GM23338 (cell line): Measurements from ENCODE around the gene NCAN. TPM values are rescaled to one million over a fixed set of nuclear protein-coding genes. Genes with fewer than 3 reads are reported as not detected.

Experiments used
- ATAC-seq: fragments of 200-7000 bp; cut with Tn5 transposase; 3 replicates; pipeline ENCODE4 v1.9.1; 2020
- DNase-seq: peaks from one replicate; pipeline ENCODE4 v3.0.0-alpha.2; 2015; ENCODE audit warnings: low spot score
- H2AFZ ChIP-seq: fragments of 200-600 bp; sonication (generic); 2 replicates; pipeline ENCODE4 v1.8.0; 2016; ENCODE audit warnings: antibody characterized with exemption, mild to moderate bottlenecking, moderate library complexity
- H3F3A ChIP-seq: fragments of 200-600 bp; sonication (generic); replicated peaks from 2 replicates; pipeline ENCODE4 v1.8.0; 2017; ENCODE audit warnings: antibody characterized with exemption, mixed run types, low read depth
- H3K27ac ChIP-seq: fragments of 200-600 bp; sonication (generic); 2 replicates; pipeline ENCODE4 v1.6.1; 2016; ENCODE audit warnings: low read depth
- H3K27me3 ChIP-seq: fragments of 200-600 bp; sonication (generic); 2 replicates; pipeline ENCODE4 v1.8.0; 2016; ENCODE audit warnings: mild to moderate bottlenecking, mixed run types, moderate library complexity; ENCODE audit not compliant: insufficient read depth
- H3K36me3 ChIP-seq: fragments of 200-600 bp; sonication (generic); 2 replicates; pipeline ENCODE4 v1.8.0; 2016; ENCODE audit warnings: mild to moderate bottlenecking; ENCODE audit not compliant: insufficient read depth
- H3K4me1 ChIP-seq: fragments of 200-600 bp; sonication (generic); 2 replicates; pipeline ENCODE4 v1.8.0; 2016; ENCODE audit warnings: mild to moderate bottlenecking, moderate library complexity; ENCODE audit not compliant: insufficient read depth
- H3K4me2 ChIP-seq: fragments of 200-600 bp; sonication (generic); 2 replicates; pipeline ENCODE4 v1.7.1; 2017; ENCODE audit warnings: mixed run types
- H3K4me3 ChIP-seq: fragments of 200-600 bp; sonication (generic); 2 replicates; pipeline ENCODE4 v1.6.1; 2016; ENCODE audit warnings: mixed run types
- H3K79me2 ChIP-seq: fragments of 200-600 bp; sonication (generic); replicated peaks from 2 replicates; pipeline ENCODE4 v1.8.0; 2017; ENCODE audit warnings: mild to moderate bottlenecking; ENCODE audit not compliant: insufficient read depth
- H3K9me2 ChIP-seq: fragments of 200-600 bp; sonication (generic); 2 replicates; pipeline ENCODE4 v1.8.0; 2017; ENCODE audit not compliant: insufficient read depth
- H4K20me1 ChIP-seq: fragments of 200-600 bp; sonication (generic); replicated peaks from 2 replicates; pipeline ENCODE4 v1.8.0; 2017; ENCODE audit warnings: mild to moderate bottlenecking; ENCODE audit not compliant: insufficient read depth
- H3K27ac Mint-ChIP-seq: 2 replicates; pipeline ENCODE4 v1.8.0; 2020; ENCODE audit warnings: inconsistent platforms, mild to moderate bottlenecking, moderate library complexity, mixed read lengths
- H3K27me3 Mint-ChIP-seq: 3 replicates; pipeline ENCODE4 v1.8.0; 2022; ENCODE audit warnings: low read depth, mild to moderate bottlenecking, moderate library complexity, mixed read lengths, inconsistent platforms; ENCODE audit not compliant: insufficient read depth, poor library complexity
- H3K36me3 Mint-ChIP-seq: 3 replicates; pipeline ENCODE4 v1.8.0; 2021; ENCODE audit warnings: low read depth, mild to moderate bottlenecking, inconsistent platforms, moderate library complexity, mixed read lengths
- H3K4me1 Mint-ChIP-seq: 3 replicates; pipeline ENCODE4 v1.8.0; 2020; ENCODE audit warnings: mild to moderate bottlenecking, inconsistent platforms, mixed read lengths
- H3K4me3 Mint-ChIP-seq: 3 replicates; pipeline ENCODE4 v1.8.0; 2021; ENCODE audit warnings: moderate library complexity, mild to moderate bottlenecking, inconsistent platforms, mixed read lengths
- H3K9me3 Mint-ChIP-seq: 3 replicates; pipeline ENCODE4 v1.8.0; 2020; ENCODE audit warnings: moderate library complexity, mild to moderate bottlenecking, inconsistent platforms, mixed read lengths
- CREB1 ChIP-seq: fragments of 250-450 bp; sonication (Bioruptor Pico); IDR thresholded peaks from 2 replicates; pipeline ENCODE4 v1.5.0; 2020; ENCODE audit warnings: low read depth, mild to moderate bottlenecking, moderate library complexity
- EZH2 ChIP-seq: fragments of 200-600 bp; sonication (generic); IDR thresholded peaks from one replicate; pipeline ENCODE4 v1.8.0; 2017; ENCODE audit warnings: antibody characterized with exemption, mild to moderate bottlenecking, low read depth; ENCODE audit not compliant: unreplicated experiment
- EZH2phosphoT487 ChIP-seq: fragments of 200-600 bp; sonication (generic); IDR thresholded peaks from one replicate; pipeline ENCODE4 v1.8.1; 2018; ENCODE audit warnings: antibody characterized with exemption; ENCODE audit not compliant: unreplicated experiment
- JUNB ChIP-seq: IDR thresholded peaks from one replicate; pipeline ENCODE4 v1.6.1; 2016; ENCODE audit warnings: antibody characterized with exemption; ENCODE audit not compliant: unreplicated experiment
- NANOG ChIP-seq: IDR thresholded peaks from 2 replicates; pipeline ENCODE4 v1.6.1; 2016; ENCODE audit warnings: antibody characterized with exemption, borderline replicate concordance
- POLR2AphosphoS5 ChIP-seq: IDR thresholded peaks from 2 replicates; pipeline ENCODE4 v1.6.1; 2016; ENCODE audit warnings: antibody characterized with exemption, low read depth
- STAT1 ChIP-seq: IDR thresholded peaks from one replicate; pipeline ENCODE4 v1.6.1; 2016; ENCODE audit warnings: antibody characterized with exemption; ENCODE audit not compliant: unreplicated experiment
- ZNF114 ChIP-seq: fragments of 250-450 bp; sonication (Bioruptor Pico); IDR thresholded peaks from 2 replicates; pipeline ENCODE4 v1.5.0; 2020; ENCODE audit warnings: mild to moderate bottlenecking, moderate library complexity
- ZNF331 ChIP-seq: fragments of 250-450 bp; sonication (Bioruptor Pico); IDR thresholded peaks from 2 replicates; pipeline ENCODE4 v1.5.0; 2020; ENCODE audit warnings: low read depth, mild to moderate bottlenecking, moderate library complexity
- polyA plus RNA-seq: library from polyadenylated mRNA; unstranded; fragments of >200 nt; fragmentation: Nextera tagmentation; extraction: Ambion mirVana; gene quantifications from 2 replicates; pipeline ENCODE4 v1.2.1, GENCODE V29; 2016
- total RNA-seq: library from RNA; depleted of rRNA; stranded (reverse); fragments of >200 nt; shearing (Covaris generic); gene quantifications from 2 replicates; pipeline ENCODE4 v1.2.3, GENCODE V29; 2014
- TF ChIP-seq, protein P1 (sequence below), 2 experiments: fragments of 200-600 bp in 1 of 2; sonication (generic) in 1 of 2; conservative IDR thresholded peaks; 2 replicates each; pipeline versions ENCODE4 v1.5.1 to v1.6.1; 2016 to 2017; ENCODE audit warnings: antibody characterized with exemption in 2 of 2, low read depth in 2 of 2, mild to moderate bottlenecking in 2 of 2, moderate library complexity in 1 of 2
- TF ChIP-seq, protein P2 (sequence below): fragments of 250-450 bp; sonication (Bioruptor Pico); IDR thresholded peaks from 2 replicates; pipeline ENCODE4 v1.5.0; 2020; ENCODE audit warnings: mild to moderate bottlenecking, moderate library complexity
- TF ChIP-seq, protein P3 (sequence below): IDR thresholded peaks from one replicate; pipeline ENCODE4 v1.6.1; 2018; ENCODE audit warnings: antibody characterized with exemption; ENCODE audit not compliant: unreplicated experiment
- TF ChIP-seq, protein P4 (sequence below): IDR thresholded peaks from 2 replicates; pipeline ENCODE4 v1.6.1; 2016; ENCODE audit warnings: antibody characterized with exemption

NCAN gene
- total and polyA plus RNA-seq, 2 experiments from 2014 or later = 1.8 to 9.4 TPM

- H3K4me3 Mint-ChIP-seq = no peak overlapping the region
- no peak overlapping the region for H3K27ac Mint-ChIP-seq
- Histone ChIP-seq H3K79me2 (no peaks in the 10 kb centered on the region), H4K20me1 (no peaks in the 10 kb centered on the region), H3K4me2 (no peak overlapping the region), H3K27ac (no peak overlapping the region), H2AFZ (no peak overlapping the region), H3K27me3 (no peaks in the 10 kb centered on the region), H3F3A (no peaks in the 10 kb centered on the region), H3K4me1 (no peaks in the 10 kb centered on the region), H3K9me2 (no peaks in the 10 kb centered on the region), H3K36me3 (peaks cover 13% of the 10 kb centered on the region), H3K4me3 (no peak overlapping the region)
- DNase-seq (no peak), ATAC-seq (no peak)
- H3K27me3 Mint-ChIP-seq = peaks cover 9% of the 10 kb centered on the region
- no peaks in the 10 kb centered on the region for H3K9me3 Mint-ChIP-seq
- H3K4me1 Mint-ChIP-seq = no peaks in the 10 kb centered on the region
- peaks cover 37% of the 10 kb centered on the region for H3K36me3 Mint-ChIP-seq
- no peak for TF ChIP-seq EZH2
- TF ChIP-seq EZH2phosphoT487 = no peak
- TF ChIP-seq CREB1 (CRISPR knock-in tag) = no peak
- TF ChIP-seq, protein P1, sequence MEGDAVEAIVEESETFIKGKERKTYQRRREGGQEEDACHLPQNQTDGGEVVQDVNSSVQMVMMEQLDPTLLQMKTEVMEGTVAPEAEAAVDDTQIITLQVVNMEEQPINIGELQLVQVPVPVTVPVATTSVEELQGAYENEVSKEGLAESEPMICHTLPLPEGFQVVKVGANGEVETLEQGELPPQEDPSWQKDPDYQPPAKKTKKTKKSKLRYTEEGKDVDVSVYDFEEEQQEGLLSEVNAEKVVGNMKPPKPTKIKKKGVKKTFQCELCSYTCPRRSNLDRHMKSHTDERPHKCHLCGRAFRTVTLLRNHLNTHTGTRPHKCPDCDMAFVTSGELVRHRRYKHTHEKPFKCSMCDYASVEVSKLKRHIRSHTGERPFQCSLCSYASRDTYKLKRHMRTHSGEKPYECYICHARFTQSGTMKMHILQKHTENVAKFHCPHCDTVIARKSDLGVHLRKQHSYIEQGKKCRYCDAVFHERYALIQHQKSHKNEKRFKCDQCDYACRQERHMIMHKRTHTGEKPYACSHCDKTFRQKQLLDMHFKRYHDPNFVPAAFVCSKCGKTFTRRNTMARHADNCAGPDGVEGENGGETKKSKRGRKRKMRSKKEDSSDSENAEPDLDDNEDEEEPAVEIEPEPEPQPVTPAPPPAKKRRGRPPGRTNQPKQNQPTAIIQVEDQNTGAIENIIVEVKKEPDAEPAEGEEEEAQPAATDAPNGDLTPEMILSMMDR (conservative IDR thresholded peaks at IDR 0.05; ENCODE audit: low read depth in 2 of 2) = no peak
- no peak for TF ChIP-seq ZNF114 (CRISPR knock-in tag)
- TF ChIP-seq, protein P2, sequence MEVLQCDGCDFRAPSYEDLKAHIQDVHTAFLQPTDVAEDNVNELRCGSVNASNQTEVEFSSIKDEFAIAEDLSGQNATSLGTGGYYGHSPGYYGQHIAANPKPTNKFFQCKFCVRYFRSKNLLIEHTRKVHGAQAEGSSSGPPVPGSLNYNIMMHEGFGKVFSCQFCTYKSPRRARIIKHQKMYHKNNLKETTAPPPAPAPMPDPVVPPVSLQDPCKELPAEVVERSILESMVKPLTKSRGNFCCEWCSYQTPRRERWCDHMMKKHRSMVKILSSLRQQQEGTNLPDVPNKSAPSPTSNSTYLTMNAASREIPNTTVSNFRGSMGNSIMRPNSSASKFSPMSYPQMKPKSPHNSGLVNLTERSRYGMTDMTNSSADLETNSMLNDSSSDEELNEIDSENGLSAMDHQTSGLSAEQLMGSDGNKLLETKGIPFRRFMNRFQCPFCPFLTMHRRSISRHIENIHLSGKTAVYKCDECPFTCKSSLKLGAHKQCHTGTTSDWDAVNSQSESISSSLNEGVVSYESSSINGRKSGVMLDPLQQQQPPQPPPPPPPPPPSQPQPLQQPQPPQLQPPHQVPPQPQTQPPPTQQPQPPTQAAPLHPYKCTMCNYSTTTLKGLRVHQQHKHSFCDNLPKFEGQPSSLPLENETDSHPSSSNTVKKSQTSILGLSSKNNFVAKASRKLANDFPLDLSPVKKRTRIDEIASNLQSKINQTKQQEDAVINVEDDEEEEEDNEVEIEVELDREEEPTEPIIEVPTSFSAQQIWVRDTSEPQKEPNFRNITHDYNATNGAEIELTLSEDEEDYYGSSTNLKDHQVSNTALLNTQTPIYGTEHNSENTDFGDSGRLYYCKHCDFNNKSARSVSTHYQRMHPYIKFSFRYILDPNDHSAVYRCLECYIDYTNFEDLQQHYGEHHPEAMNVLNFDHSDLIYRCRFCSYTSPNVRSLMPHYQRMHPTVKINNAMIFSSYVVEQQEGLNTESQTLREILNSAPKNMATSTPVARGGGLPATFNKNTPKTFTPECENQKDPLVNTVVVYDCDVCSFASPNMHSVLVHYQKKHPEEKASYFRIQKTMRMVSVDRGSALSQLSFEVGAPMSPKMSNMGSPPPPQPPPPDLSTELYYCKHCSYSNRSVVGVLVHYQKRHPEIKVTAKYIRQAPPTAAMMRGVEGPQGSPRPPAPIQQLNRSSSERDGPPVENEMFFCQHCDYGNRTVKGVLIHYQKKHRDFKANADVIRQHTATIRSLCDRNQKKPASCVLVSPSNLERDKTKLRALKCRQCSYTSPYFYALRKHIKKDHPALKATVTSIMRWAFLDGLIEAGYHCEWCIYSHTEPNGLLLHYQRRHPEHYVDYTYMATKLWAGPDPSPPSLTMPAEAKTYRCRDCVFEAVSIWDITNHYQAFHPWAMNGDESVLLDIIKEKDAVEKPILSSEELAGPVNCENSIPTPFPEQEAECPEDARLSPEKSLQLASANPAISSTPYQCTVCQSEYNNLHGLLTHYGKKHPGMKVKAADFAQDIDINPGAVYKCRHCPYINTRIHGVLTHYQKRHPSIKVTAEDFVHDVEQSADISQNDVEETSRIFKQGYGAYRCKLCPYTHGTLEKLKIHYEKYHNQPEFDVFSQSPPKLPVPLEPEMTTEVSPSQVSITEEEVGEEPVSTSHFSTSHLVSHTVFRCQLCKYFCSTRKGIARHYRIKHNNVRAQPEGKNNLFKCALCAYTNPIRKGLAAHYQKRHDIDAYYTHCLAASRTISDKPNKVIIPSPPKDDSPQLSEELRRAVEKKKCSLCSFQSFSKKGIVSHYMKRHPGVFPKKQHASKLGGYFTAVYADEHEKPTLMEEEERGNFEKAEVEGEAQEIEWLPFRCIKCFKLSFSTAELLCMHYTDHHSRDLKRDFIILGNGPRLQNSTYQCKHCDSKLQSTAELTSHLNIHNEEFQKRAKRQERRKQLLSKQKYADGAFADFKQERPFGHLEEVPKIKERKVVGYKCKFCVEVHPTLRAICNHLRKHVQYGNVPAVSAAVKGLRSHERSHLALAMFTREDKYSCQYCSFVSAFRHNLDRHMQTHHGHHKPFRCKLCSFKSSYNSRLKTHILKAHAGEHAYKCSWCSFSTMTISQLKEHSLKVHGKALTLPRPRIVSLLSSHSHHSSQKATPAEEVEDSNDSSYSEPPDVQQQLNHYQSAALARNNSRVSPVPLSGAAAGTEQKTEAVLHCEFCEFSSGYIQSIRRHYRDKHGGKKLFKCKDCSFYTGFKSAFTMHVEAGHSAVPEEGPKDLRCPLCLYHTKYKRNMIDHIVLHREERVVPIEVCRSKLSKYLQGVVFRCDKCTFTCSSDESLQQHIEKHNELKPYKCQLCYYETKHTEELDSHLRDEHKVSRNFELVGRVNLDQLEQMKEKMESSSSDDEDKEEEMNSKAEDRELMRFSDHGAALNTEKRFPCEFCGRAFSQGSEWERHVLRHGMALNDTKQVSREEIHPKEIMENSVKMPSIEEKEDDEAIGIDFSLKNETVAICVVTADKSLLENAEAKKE (CRISPR knock-in tag) = no peak
- TF ChIP-seq, protein P3, sequence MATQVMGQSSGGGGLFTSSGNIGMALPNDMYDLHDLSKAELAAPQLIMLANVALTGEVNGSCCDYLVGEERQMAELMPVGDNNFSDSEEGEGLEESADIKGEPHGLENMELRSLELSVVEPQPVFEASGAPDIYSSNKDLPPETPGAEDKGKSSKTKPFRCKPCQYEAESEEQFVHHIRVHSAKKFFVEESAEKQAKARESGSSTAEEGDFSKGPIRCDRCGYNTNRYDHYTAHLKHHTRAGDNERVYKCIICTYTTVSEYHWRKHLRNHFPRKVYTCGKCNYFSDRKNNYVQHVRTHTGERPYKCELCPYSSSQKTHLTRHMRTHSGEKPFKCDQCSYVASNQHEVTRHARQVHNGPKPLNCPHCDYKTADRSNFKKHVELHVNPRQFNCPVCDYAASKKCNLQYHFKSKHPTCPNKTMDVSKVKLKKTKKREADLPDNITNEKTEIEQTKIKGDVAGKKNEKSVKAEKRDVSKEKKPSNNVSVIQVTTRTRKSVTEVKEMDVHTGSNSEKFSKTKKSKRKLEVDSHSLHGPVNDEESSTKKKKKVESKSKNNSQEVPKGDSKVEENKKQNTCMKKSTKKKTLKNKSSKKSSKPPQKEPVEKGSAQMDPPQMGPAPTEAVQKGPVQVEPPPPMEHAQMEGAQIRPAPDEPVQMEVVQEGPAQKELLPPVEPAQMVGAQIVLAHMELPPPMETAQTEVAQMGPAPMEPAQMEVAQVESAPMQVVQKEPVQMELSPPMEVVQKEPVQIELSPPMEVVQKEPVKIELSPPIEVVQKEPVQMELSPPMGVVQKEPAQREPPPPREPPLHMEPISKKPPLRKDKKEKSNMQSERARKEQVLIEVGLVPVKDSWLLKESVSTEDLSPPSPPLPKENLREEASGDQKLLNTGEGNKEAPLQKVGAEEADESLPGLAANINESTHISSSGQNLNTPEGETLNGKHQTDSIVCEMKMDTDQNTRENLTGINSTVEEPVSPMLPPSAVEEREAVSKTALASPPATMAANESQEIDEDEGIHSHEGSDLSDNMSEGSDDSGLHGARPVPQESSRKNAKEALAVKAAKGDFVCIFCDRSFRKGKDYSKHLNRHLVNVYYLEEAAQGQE = no peak
- TF ChIP-seq NANOG = no peak
- no peak for TF ChIP-seq POLR2AphosphoS5
- no peak for TF ChIP-seq ZNF331 (CRISPR knock-in tag)
- TF ChIP-seq, protein P4, sequence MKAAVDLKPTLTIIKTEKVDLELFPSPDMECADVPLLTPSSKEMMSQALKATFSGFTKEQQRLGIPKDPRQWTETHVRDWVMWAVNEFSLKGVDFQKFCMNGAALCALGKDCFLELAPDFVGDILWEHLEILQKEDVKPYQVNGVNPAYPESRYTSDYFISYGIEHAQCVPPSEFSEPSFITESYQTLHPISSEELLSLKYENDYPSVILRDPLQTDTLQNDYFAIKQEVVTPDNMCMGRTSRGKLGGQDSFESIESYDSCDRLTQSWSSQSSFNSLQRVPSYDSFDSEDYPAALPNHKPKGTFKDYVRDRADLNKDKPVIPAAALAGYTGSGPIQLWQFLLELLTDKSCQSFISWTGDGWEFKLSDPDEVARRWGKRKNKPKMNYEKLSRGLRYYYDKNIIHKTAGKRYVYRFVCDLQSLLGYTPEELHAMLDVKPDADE = no peak
- no peak for TF ChIP-seq JUNB
- TF ChIP-seq STAT1 = no peak
Observed at GRCh38 chr19:19296953-19297689, 85.4 kb downstream of the NCAN start.
